Ishikawa (cell line): ENCODE measurements around the gene LGALS14.

Experiments
- CEBPB ChIP-seq: IDR thresholded peaks from 2 replicates; pipeline ENCODE4 v1.6.1; 2012
- CREB1 ChIP-seq: IDR thresholded peaks from 2 replicates; pipeline ENCODE4 v1.6.1; 2012; ENCODE audit warnings: low read depth
- EGR1 ChIP-seq: IDR thresholded peaks from 2 replicates; pipeline ENCODE4 v1.6.1; 2012
- EP300 ChIP-seq: IDR thresholded peaks from 2 replicates; pipeline ENCODE4 v1.6.1; 2012; ENCODE audit warnings: borderline replicate concordance
- FOXM1 ChIP-seq: IDR thresholded peaks from 2 replicates; pipeline ENCODE4 v1.6.1; 2012; ENCODE audit warnings: low read depth, borderline replicate concordance
- NFIC ChIP-seq: IDR thresholded peaks from 2 replicates; pipeline ENCODE4 v1.6.1; 2012
- RAD21 ChIP-seq: IDR thresholded peaks from 2 replicates; pipeline ENCODE4 v1.6.1; 2012; ENCODE audit warnings: low read depth
- TAF1 ChIP-seq: IDR thresholded peaks from 2 replicates; pipeline ENCODE4 v1.6.1; 2012; ENCODE audit warnings: low read depth, mild to moderate bottlenecking
- TCF12 ChIP-seq: IDR thresholded peaks from 2 replicates; pipeline ENCODE4 v1.6.1; 2012; ENCODE audit warnings: low read depth
- TEAD4 ChIP-seq: IDR thresholded peaks from 2 replicates; pipeline ENCODE4 v1.6.1; 2012
- YY1 ChIP-seq: IDR thresholded peaks from 2 replicates; pipeline ENCODE4 v1.6.1; 2012; ENCODE audit warnings: low read depth
- ZBTB7A ChIP-seq: IDR thresholded peaks from 2 replicates; pipeline ENCODE4 v1.6.1; 2012; ENCODE audit warnings: low read depth
- TF ChIP-seq, protein P1 (sequence below): IDR thresholded peaks from 2 replicates; pipeline ENCODE4 v1.6.1; 2012; ENCODE audit warnings: low read depth, mild to moderate bottlenecking
- TF ChIP-seq, protein P2 (sequence below): IDR thresholded peaks from 2 replicates; pipeline ENCODE4 v1.6.1; 2012
- TF ChIP-seq, protein P3 (sequence below): IDR thresholded peaks from 2 replicates; pipeline ENCODE4 v1.6.1; 2012

LGALS14 gene

DNA sequence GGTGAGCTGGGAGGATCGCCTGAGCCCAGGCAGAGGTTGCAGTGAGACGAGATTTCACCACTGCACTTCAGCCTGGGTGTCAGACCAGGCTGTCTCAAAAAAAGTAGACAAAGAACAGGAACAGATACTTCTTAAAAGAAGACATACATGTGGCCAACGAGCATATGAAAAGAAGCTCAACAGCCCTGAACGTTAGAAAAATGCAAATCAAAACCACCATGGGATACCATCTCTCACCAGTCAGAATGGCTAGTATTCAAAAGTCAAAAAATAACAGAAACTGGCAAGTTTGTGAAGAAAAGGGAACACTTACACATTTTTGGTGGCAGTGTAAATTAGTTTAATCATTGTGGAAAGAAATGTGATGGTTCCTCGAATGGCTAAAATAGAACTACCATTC is 3.0 kb upstream of the LGALS14 start:
- TF ChIP-seq EP300 (no peak), CEBPB (no peak), YY1 (no peak), CREB1 (no peak), NFIC (no peak), EGR1 (no peak), ZBTB7A (no peak), RAD21 (no peak), FOXM1 (no peak), TAF1 (no peak), TCF12 (no peak), TEAD4 (no peak)
- TF ChIP-seq, protein P1, sequence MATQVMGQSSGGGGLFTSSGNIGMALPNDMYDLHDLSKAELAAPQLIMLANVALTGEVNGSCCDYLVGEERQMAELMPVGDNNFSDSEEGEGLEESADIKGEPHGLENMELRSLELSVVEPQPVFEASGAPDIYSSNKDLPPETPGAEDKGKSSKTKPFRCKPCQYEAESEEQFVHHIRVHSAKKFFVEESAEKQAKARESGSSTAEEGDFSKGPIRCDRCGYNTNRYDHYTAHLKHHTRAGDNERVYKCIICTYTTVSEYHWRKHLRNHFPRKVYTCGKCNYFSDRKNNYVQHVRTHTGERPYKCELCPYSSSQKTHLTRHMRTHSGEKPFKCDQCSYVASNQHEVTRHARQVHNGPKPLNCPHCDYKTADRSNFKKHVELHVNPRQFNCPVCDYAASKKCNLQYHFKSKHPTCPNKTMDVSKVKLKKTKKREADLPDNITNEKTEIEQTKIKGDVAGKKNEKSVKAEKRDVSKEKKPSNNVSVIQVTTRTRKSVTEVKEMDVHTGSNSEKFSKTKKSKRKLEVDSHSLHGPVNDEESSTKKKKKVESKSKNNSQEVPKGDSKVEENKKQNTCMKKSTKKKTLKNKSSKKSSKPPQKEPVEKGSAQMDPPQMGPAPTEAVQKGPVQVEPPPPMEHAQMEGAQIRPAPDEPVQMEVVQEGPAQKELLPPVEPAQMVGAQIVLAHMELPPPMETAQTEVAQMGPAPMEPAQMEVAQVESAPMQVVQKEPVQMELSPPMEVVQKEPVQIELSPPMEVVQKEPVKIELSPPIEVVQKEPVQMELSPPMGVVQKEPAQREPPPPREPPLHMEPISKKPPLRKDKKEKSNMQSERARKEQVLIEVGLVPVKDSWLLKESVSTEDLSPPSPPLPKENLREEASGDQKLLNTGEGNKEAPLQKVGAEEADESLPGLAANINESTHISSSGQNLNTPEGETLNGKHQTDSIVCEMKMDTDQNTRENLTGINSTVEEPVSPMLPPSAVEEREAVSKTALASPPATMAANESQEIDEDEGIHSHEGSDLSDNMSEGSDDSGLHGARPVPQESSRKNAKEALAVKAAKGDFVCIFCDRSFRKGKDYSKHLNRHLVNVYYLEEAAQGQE: no peak
- TF ChIP-seq, protein P2, sequence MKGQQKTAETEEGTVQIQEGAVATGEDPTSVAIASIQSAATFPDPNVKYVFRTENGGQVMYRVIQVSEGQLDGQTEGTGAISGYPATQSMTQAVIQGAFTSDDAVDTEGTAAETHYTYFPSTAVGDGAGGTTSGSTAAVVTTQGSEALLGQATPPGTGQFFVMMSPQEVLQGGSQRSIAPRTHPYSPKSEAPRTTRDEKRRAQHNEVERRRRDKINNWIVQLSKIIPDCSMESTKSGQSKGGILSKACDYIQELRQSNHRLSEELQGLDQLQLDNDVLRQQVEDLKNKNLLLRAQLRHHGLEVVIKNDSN: no peak
- TF ChIP-seq, protein P3, sequence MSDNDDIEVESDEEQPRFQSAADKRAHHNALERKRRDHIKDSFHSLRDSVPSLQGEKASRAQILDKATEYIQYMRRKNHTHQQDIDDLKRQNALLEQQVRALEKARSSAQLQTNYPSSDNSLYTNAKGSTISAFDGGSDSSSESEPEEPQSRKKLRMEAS: no peak

DNA sequence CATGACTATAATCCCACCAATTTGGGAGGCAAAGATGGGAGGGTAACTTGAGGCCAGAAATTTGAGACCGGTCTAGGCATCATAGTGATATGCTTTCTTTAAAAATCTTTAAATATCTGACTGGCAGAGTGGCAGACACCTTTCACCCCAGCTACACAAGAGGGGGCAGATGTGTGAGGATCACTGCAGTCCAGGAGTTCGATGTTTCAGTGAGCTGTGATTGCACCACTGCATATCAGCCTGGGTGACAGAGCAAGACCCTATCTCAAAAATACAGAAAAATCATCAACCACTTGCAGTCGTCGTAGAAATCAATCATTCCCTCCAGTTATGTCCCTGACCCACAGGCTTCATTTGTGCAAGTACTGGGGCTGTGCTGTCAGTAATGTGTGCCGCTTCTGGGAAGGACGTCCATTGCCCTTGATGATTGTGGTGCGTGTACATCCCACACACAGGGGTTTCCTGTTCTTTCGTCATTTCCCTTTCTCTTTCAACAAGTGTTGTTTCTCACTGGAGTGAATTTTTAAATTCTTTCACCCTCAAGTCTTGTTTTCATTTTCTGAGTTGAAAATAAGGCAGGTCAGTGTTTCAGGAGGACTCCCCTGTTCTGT is 1.4 kb downstream of the LGALS14 start:
- TF ChIP-seq, protein P2: no peak
- TF ChIP-seq TCF12 (no peak), CEBPB (no peak), NFIC (no peak), ZBTB7A (no peak), TAF1 (no peak), RAD21 (no peak), CREB1 (no peak), YY1 (no peak), TEAD4 (no peak), FOXM1 (no peak), EGR1 (no peak), EP300 (no peak)
- TF ChIP-seq, protein P3: no peak
- TF ChIP-seq, protein P1: no peak

DNA sequence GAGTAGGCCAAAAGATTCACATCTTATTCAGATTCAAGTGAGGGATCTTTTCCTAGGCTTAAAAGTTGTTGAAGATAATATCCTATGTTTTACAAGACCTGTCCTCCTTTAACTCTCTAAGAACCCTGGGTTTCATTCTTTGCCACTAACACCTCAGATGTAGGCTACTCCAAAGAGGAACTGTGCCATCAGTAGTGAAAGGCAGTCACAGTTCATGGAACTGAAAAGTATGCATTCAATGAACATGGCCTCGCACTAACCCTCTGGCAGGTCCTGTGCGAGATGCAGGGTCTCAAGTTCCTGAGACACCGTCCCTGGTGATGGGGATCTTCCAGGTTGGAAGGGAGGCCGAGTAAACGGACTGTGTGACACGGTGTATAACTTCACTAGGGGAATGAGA is 4.3 kb downstream of the LGALS14 start:
- no peak for TF ChIP-seq TCF12
- TF ChIP-seq CREB1: no peak
- no peak for TF ChIP-seq EP300
- TF ChIP-seq, protein P2: no peak
- TF ChIP-seq ZBTB7A: no peak
- TF ChIP-seq FOXM1: no peak
- TF ChIP-seq, protein P1: no peak
- TF ChIP-seq CEBPB: no peak
- TF ChIP-seq, protein P3: no peak
- TF ChIP-seq NFIC: no peak
- TF ChIP-seq RAD21: no peak
- no peak for TF ChIP-seq TEAD4
- TF ChIP-seq EGR1: no peak
- TF ChIP-seq TAF1: no peak
- no peak for TF ChIP-seq YY1
